ENCODE results near the gene CLK2.
A peak's percentile ranks its signal among the peaks of the same experiment; 100 is the strongest.

DNA sequence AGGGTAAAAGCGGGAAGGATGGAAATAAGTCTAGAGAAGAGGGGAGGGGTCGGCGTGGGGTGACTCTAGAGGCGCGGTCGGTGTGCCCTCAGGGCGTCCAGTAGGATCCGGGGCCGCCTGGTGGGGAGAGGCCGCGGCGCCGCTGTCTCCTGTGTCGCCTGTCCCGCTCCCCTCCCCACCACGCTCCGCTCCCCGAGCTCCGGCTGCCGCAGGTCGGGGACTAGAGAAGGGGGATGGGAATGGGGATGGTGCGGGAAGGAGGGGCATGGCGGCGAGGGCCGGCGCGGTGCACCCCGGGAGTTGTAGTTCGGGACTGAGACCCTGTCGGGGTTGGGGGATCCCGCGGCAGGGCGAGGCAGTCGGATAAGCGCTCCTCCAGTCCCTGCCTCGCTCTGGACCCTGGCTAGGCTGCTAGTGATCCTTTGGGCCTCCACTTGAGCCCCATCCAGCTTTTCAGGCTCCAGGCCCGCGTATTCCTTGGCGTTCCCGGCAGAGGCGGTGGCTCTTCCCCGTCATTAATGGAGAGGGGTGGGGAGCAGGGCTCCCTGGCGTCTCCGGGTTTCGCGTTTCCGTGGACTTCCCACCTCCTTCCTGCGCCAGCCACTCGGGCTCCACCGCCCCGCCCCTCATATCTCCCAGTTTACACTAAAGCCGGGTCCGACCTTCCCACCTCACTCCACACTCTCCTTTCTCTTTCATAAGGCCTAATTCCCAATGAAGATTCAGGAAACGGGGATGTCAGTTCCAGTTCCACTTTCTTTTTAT is 17.9 kb downstream of the CLK2 start, which contains the start of gene ENTREP3:
- TF ChIP-seq TAF1 (IDR thresholded peaks at IDR 0.05; ENCODE audit: low read depth, low read length) (0 out of 2 replicates have a peak, but pooled peaks have one; percentile 32), POLR2AphosphoS5 (IDR thresholded peaks at IDR 0.05; ENCODE audit: low read depth, low read length) (peak; percentile 48; the same call in 1 of the 2 replicates), POLR2A (IDR thresholded peaks at IDR 0.05; ENCODE audit: low read depth, low read length) (peak; percentile 39; the same call in 1 of the 2 replicates), PAX5 (IDR thresholded peaks at IDR 0.05; ENCODE audit: insufficient read depth, low read length, severe bottlenecking) (no peak)
